ENCODE measurements around the gene RPS6KA1.

DNA sequence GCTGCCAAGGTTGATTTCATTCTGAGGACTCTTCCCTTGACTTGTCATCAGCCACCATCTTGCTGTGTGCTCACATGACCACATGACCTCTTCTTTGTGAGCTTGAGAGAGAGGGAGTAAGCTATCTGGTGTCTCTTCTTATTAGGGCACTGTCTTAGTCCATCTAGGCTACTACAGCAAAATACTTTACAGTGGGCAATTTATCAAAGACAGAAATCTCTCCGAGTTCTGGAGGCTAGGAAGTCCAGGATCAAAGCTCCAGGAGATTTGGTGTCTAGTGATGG is 11.9 kb upstream of the RPS6KA1 start:
- TF ChIP-seq POLR2A (IDR thresholded peaks at IDR 0.05) (no peak), CTCF (IDR thresholded peaks at IDR 0.05 in 8 of 11, conservative IDR thresholded peaks at IDR 0.05 in 3 of 11) (no peak), POLR2AphosphoS5 (IDR thresholded peaks at IDR 0.05) (no peak)
